ENCODE measurements around the gene SH3TC1. TPM values are rescaled to one million over a fixed set of nuclear protein-coding genes. Genes with fewer than 3 reads are reported as not detected.

The SH3TC1 gene
- total RNA-seq, 1 donor from 2014 or later: 5.4 TPM

DNA sequence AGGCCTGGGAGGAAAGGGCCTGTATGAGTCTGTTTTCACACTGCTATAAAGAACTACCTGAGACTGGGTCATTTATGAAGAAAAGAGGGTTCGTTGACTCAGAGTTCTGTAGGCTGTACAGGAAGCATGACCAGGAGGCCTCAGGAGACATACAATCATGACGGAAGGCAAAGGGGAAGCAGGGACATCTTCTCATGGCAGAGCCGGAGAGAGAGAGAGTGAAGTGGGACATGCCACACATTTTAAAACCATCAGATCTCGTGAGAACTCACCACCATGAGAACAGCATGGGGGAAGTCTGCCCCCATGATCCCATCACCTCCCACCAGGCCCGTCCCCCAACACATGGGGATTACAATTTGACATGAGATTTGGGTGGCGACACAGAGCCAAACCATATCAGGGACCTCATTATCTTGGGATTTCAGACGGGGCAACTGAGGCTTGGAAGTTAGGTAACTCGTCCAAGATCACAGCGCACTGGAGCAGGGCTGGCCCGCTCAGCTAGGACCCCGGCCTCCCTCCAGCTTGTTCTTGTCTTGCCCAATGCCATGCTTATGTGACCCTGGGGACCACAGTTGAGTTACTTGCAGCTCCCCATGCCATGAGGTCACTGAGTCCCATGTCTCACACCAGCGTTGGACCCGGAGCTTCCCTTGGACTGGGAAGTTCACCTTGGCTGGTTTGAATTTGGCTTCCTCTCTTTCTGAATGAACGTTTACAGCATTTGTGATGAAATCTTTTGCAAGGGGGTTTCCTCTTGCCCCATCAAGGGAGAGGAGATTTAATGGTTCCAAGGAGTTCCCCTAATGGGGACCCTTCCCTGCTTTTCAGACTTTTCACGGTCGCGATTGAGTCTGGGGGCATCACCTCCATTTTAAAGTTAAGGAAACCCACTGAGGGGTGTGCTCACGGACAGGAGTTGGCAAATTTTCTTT, 88.5 kb downstream of the SH3TC1 start:
- peaks cover 8% of the 10 kb centered on the region for H3K4me1 Mint-ChIP-seq (ENCODE audit: unreplicated experiment)
- DNase-seq (ENCODE audit: extremely low spot score, unreplicated experiment): no peak
- no peak overlapping the region for H3K27ac Mint-ChIP-seq
- H3K9me3 Mint-ChIP-seq: no peaks in the 10 kb centered on the region
- TF ChIP-seq, protein P1, sequence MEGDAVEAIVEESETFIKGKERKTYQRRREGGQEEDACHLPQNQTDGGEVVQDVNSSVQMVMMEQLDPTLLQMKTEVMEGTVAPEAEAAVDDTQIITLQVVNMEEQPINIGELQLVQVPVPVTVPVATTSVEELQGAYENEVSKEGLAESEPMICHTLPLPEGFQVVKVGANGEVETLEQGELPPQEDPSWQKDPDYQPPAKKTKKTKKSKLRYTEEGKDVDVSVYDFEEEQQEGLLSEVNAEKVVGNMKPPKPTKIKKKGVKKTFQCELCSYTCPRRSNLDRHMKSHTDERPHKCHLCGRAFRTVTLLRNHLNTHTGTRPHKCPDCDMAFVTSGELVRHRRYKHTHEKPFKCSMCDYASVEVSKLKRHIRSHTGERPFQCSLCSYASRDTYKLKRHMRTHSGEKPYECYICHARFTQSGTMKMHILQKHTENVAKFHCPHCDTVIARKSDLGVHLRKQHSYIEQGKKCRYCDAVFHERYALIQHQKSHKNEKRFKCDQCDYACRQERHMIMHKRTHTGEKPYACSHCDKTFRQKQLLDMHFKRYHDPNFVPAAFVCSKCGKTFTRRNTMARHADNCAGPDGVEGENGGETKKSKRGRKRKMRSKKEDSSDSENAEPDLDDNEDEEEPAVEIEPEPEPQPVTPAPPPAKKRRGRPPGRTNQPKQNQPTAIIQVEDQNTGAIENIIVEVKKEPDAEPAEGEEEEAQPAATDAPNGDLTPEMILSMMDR (conservative IDR thresholded peaks at IDR 0.05): no peak
- H3K36me3 Mint-ChIP-seq: no peaks in the 10 kb centered on the region
- no peak overlapping the region for H3K4me3 Mint-ChIP-seq
- peaks cover 2% of the 10 kb centered on the region for H3K27me3 Mint-ChIP-seq

DNA sequence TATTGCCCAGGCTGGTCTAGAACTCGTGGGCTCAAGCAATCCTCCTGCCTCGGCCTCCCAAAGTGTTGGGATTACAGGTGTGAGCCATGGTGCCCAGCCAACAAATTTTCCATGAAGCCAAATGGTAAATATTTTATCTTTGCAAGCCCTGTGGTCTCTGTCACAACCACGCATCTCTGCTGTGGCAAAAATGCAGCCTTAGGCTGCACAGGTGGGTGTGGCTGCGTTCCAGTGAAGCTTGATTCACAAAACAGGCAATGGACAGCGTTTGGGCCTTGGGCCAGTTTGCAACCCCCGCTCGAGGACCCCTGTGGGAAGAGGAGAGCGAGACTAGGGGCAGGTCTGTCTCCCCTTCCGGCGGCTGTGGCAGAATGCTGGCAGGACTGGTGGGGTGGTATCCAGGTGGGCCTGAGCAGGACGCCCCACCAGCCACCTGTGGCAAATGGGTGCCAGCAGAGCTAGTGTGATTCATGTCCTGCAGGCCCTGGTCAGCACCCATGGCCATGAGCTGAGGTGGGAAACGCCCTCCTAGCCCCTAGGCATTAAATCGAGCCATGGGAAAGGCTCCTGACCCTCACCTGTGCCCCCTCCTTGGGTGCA, 90.2 kb downstream of the SH3TC1 start:
- no peak for DNase-seq (ENCODE audit: extremely low spot score, unreplicated experiment)
- Mint-ChIP-seq H3K4me3 (no peak overlapping the region), H3K36me3 (no peaks in the 10 kb centered on the region), H3K27me3 (no peaks in the 10 kb centered on the region), H3K27ac (no peak overlapping the region), H3K4me1 (ENCODE audit: unreplicated experiment) (no peaks in the 10 kb centered on the region), H3K9me3 (no peaks in the 10 kb centered on the region)
- TF ChIP-seq, protein P1 (conservative IDR thresholded peaks at IDR 0.05): no peak

DNA sequence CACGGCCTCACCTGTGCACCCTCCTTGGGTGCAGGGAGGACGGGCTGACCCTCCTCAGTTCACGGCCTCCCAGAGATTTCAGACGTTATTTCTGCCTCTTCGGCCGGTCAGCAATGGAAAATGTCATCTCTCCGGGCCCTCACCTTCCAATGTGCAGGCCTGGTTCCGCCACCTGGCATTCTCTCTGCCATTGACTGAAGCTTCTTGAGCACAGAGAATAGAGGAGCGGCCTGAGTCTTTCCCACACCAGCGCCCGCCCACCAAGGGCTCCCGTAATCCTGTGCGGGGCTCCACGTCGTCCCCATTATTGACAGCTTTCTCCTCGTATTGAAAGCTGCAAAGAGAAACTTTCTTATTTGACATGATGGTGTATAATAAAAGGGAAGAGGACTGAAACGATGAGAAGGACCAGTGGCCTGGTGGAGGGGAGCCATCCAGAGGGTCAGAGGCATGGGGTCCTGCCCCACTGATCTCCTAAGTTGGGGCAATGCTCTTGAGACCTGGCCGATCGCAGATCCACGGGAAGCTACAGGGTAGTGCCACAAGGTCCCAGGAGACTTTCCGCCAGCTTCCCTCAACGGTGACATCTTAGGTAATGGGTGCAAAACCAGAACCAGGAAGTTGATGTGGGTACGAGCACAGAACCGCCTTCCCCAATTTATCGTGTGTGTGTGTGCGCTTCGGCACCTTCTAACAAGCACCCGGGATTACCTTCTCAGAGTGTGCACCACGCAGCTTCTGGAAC, 91.0 kb downstream of the SH3TC1 start:
- no peak overlapping the region for H3K27ac Mint-ChIP-seq
- TF ChIP-seq, protein P1 (conservative IDR thresholded peaks at IDR 0.05): no peak
- DNase-seq (ENCODE audit: extremely low spot score, unreplicated experiment): no peak
- no peaks in the 10 kb centered on the region for H3K4me1 Mint-ChIP-seq (ENCODE audit: unreplicated experiment)
- H3K9me3 Mint-ChIP-seq: no peaks in the 10 kb centered on the region
- no peaks in the 10 kb centered on the region for H3K36me3 Mint-ChIP-seq
- H3K4me3 Mint-ChIP-seq: no peak overlapping the region
- H3K27me3 Mint-ChIP-seq: no peaks in the 10 kb centered on the region

DNA sequence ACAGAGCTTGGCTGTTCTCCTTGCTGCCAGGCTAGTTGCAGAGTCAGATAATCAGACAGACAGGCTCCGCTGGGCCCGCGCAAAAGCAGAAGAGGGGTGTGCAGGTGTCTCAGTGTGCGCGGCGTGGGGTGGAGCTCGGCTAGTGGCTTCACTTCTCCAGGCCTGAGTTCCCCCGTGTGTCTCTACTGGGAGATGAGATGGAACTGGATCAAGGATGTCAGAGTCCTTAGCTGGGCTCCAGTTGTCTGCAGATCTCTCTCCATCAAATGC, 91.5 kb downstream of the SH3TC1 start:
- H3K9me3 Mint-ChIP-seq: no peaks in the 10 kb centered on the region
- TF ChIP-seq, protein P1 (conservative IDR thresholded peaks at IDR 0.05): no peak
- no peak overlapping the region for H3K27ac Mint-ChIP-seq
- H3K4me3 Mint-ChIP-seq: no peak overlapping the region
- no peaks in the 10 kb centered on the region for H3K27me3 Mint-ChIP-seq
- no peaks in the 10 kb centered on the region for H3K4me1 Mint-ChIP-seq (ENCODE audit: unreplicated experiment)
- DNase-seq (ENCODE audit: extremely low spot score, unreplicated experiment): no peak
- no peaks in the 10 kb centered on the region for H3K36me3 Mint-ChIP-seq

Other genes with a start within 250 kb of the SH3TC1 start
- 2.6 and 3.4 TPM in 2 replicates for gene ABLIM2, start 40.5 kb upstream of the SH3TC1 start, total RNA-seq (ENCODE audit: low replicate concordance)
- gene HTRA3, start 70.5 kb downstream of the SH3TC1 start, total RNA-seq (ENCODE audit: low replicate concordance): 0.52 and 4.4 TPM in 2 replicates
- gene ACOX3, start 241.4 kb downstream of the SH3TC1 start, total RNA-seq (ENCODE audit: low replicate concordance): 34.0 and 43.8 TPM in 2 replicates
- gene TRMT44, start 241.5 kb downstream of the SH3TC1 start, total RNA-seq (ENCODE audit: low replicate concordance): 32.3 and 33.5 TPM in 2 replicates